ENCODE results near the gene ACTR3.
A peak's percentile ranks its signal among the peaks of the same experiment; 100 is the strongest.

Gene ACTR3

DNA sequence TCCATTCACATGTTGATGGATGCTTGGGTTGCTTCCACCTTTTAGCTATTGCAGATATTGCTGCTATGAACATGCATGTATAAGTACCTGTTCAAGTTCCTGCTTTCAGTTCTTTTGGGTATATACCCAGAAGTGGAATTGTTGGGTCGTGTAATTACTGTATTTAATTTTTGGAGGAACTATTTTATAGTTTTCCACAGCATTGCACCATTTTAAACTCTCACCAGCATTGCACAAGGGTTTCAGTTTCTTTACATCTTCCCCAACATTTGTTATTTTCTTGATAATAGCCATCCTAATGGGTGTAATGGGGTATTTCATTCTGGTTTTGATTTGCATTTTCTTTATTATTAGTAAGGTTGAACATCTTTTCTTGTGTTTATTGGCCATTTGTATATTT lies 16.0 kb downstream of the ACTR3 start:
- peak overlapping the region; percentile 15 for H3K27ac Mint-ChIP-seq

DNA sequence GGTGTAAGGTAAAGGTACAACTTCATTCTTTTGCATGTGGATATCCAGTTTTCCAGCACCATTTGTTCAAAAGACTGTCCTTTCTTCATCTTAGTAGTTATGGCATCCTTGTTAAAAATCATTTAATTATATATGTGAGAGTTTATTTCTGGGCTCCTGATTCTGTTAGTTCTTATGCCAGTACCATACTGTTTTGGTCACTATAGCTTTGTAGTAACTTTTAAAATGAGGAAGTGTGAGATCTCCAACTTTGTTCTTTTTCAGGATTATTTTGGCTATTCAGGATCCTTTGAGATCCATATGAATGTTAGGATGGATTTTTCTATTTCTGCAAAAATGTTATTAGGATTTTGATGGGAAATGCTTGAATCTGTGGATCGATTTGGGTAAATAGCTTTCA lies 16.8 kb downstream of the ACTR3 start:
- peak overlapping the region; percentile 15 for H3K4me3 Mint-ChIP-seq

More for the DNA sequence above, 16.0 kb downstream of the ACTR3 start:
- peaks cover 66% of the 10 kb centered on the region for H3K4me1 Mint-ChIP-seq
- peaks cover 3% of the 10 kb centered on the region for H3K9me3 Mint-ChIP-seq
- H3K4me3 Mint-ChIP-seq = no peak overlapping the region
- ATAC-seq (ENCODE audit: low read depth) (no peak), DNase-seq (ENCODE audit: low spot score in 2 of 2) (no peak)
- H3K27me3 Mint-ChIP-seq = no peaks in the 10 kb centered on the region
- H3K36me3 Mint-ChIP-seq = peaks cover 19% of the 10 kb centered on the region

DNA sequence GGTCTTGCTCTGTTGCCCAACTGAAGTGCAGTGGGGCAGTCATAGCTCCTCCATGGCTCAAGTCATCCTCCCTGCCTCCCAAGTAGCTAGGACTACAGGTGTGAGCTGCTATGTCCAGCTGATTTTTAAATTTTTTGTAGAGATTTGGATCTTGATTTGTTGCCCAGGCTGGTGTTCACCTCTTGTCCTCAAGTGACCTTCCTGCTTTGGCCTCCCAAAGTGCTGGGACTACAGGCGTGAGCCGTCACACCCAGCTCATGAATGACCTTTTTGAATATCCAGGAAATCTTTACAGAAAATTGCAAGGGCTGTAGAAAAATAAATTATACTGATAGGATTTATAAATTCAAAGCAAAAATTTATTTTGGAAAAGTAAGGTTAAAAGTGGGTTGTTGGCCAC lies 17.4 kb downstream of the ACTR3 start:
- Mint-ChIP-seq H3K4me1 (peaks cover 58% of the 10 kb centered on the region), H3K9me3 (peaks cover 3% of the 10 kb centered on the region), H3K27ac (peak overlapping the region; percentile 62), H3K27me3 (no peaks in the 10 kb centered on the region), H3K4me3 (peak overlapping the region; percentile 12), H3K36me3 (peaks cover 19% of the 10 kb centered on the region)
- DNase-seq (ENCODE audit: low spot score in 2 of 2) (no peak), ATAC-seq (ENCODE audit: low read depth) (no peak)

More for the DNA sequence above, 16.8 kb downstream of the ACTR3 start:
- DNase-seq (ENCODE audit: low spot score in 2 of 2) (no peak), ATAC-seq (ENCODE audit: low read depth) (no peak)
- H3K36me3 Mint-ChIP-seq = peaks cover 19% of the 10 kb centered on the region
- H3K27me3 Mint-ChIP-seq = no peaks in the 10 kb centered on the region
- H3K27ac Mint-ChIP-seq = peak overlapping the region; percentile 62
- peaks cover 3% of the 10 kb centered on the region for H3K9me3 Mint-ChIP-seq
- peaks cover 61% of the 10 kb centered on the region for H3K4me1 Mint-ChIP-seq

DNA sequence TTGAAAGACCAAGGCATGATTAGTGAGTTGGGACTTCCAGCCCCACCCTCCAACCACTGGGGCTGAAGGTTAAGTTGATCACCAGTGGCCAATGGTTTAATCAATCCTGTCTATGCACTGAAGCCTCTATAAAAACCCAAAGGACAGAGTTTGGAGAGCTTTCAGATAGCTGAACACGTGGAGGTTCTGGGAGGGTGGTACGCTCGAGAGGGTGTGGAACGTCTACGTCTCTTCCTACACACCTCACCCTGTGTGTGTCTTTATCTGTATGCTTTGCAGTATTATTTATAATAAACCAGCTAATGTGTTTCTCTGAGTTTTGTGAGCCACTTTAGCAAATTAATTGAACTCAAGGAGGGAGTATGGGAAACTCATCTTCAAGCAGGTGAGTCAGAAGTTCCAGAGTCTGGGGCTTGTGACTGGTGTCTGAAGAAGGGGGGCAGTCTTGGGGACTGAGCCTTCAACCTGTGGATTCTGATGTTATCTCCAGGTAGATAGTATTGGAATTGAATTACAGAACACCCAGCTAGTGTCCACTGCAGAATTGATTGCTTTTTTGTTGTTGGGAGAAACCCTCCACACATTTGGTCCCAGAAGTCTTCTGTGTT lies 20.3 kb downstream of the ACTR3 start:
- DNase-seq (ENCODE audit: low spot score in 2 of 2) (no peak), ATAC-seq (ENCODE audit: low read depth) (peak; percentile 49)
- Mint-ChIP-seq H3K27me3 (no peaks in the 10 kb centered on the region), H3K36me3 (peaks cover 16% of the 10 kb centered on the region), H3K4me1 (peaks cover 36% of the 10 kb centered on the region), H3K4me3 (peak overlapping the region; percentile 4), H3K27ac (peak overlapping the region; percentile 49), H3K9me3 (peaks cover 3% of the 10 kb centered on the region)

DNA sequence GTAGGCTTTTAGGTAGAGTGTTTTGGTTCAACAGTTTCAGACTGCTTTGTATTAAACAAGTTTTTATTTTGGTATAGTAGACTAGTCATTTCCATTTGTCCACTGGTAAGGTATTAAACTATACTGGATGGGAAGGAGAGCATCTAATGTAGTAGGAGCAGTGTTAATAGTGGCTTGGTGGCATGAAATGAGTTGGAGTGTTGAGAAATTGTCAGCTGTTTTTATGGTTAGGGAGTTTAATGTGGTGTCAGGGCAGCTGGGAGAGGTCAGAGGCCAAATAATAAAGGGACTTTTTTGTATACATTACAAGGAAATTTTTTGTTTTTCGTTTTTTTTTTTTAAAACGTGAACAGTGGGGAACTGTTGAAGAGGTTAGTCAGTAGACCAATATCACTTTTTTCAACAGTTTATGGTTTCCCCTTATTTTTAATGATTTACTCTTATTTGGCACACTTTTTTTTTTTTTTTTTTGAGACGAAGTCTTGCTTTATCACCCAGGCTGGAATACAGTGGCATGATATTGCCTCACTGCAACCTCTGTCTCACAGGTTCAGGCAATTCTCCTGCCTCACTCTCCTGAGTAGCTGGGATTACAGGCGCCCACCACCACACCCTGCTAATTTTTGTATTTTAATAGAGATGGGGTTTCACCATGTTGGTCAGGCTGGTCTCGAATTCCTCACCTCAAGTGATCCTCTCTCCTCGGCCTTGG lies 21.2 kb downstream of the ACTR3 start:
- no peak for DNase-seq (ENCODE audit: low spot score in 2 of 2)
- H3K9me3 Mint-ChIP-seq = no peaks in the 10 kb centered on the region
- H3K27ac Mint-ChIP-seq = peak overlapping the region; percentile 49
- no peak for ATAC-seq (ENCODE audit: low read depth)
- H3K4me1 Mint-ChIP-seq = peaks cover 32% of the 10 kb centered on the region
- no peaks in the 10 kb centered on the region for H3K27me3 Mint-ChIP-seq
- peak overlapping the region; percentile 4 for H3K4me3 Mint-ChIP-seq
- peaks cover 14% of the 10 kb centered on the region for H3K36me3 Mint-ChIP-seq

DNA sequence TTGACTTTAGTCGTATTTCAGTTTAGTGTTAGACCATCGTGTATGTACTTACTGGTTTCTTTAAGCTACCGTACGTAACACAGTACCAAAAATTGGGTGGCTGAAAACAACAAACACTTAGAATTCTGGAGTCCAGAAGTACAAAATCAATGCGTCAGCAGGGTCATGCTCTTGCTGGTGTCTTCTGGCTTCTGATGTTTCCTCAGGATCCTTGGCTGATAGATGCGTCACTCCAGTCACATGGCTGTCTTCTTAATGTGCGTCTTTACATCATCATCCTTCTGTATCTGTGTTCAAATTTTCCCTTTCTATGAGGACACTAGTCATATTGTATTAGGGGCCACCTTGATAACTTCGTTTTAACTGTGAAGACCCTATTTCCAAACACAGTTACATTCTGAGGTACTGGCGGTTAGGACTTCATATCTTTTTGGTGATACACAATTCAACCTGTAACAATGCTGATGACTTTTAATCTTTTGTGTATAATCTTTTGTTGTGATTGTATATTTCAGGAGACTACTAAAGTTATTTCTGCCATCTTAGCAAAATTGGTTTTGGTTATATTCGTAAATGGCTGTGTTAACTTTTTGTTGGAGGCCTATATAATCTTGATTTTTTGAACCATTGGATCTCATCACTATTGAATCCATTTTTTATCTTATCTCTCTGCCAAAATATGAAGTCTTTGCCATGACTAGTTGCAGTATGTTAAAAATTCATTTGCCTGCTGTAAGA lies 25.4 kb downstream of the ACTR3 start:
- Mint-ChIP-seq H3K4me1 (peaks cover 23% of the 10 kb centered on the region), H3K4me3 (no peak overlapping the region), H3K36me3 (peaks cover 26% of the 10 kb centered on the region), H3K27me3 (no peaks in the 10 kb centered on the region), H3K27ac (peak overlapping the region; percentile 31), H3K9me3 (no peaks in the 10 kb centered on the region)
- ATAC-seq (ENCODE audit: low read depth) (no peak), DNase-seq (ENCODE audit: low spot score in 2 of 2) (no peak)

DNA sequence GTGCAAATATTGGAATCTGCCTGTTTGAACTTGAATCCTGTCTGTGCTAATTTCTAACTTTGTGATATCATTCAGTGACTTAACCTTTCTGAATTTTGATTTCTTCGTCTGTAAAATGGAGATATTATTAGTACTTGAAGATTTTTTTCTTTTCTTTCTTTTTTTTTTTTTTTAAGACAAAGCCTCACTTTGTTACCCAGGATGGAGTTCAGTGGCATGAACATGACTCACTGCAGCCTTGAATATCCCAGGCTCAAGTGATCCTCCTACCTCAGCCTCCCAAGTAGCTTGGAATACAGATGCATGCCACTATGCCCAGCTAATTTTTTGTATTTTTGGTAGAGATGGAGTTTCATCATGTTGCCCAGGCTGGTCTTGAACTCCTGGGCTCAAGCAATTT lies 28.3 kb downstream of the ACTR3 start:
- ATAC-seq (ENCODE audit: low read depth) (no peak), DNase-seq (ENCODE audit: low spot score in 2 of 2) (no peak)
- Mint-ChIP-seq H3K4me3 (no peak overlapping the region), H3K36me3 (peaks cover 25% of the 10 kb centered on the region), H3K4me1 (peaks cover 22% of the 10 kb centered on the region), H3K9me3 (no peaks in the 10 kb centered on the region), H3K27ac (peak overlapping the region; percentile 38), H3K27me3 (no peaks in the 10 kb centered on the region)

DNA sequence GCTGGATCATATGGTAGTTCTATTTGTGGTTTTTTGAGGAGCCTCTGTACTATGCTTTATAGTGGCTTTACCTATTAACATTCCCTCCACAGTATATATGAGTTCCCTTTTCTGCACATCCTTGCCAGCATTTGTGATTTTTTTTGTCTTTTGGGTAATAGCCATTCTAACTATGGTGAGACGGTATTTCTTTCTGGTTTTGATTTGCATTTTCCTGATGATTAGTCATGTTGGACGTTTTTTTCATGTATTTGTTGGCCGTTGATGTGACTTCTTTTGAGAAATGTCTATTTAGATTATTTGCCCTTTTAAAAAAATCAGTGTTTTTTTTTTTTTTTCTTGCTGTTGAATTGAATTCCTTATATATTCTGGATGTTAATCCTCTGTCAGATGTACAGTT lies 31.1 kb downstream of the ACTR3 start:
- no peaks in the 10 kb centered on the region for H3K9me3 Mint-ChIP-seq
- H3K36me3 Mint-ChIP-seq = peaks cover 24% of the 10 kb centered on the region
- DNase-seq (ENCODE audit: low spot score in 2 of 2) (no peak), ATAC-seq (ENCODE audit: low read depth) (no peak)
- no peak overlapping the region for H3K27ac Mint-ChIP-seq
- H3K27me3 Mint-ChIP-seq = no peaks in the 10 kb centered on the region
- H3K4me3 Mint-ChIP-seq = no peak overlapping the region
- H3K4me1 Mint-ChIP-seq = peaks cover 28% of the 10 kb centered on the region

DNA sequence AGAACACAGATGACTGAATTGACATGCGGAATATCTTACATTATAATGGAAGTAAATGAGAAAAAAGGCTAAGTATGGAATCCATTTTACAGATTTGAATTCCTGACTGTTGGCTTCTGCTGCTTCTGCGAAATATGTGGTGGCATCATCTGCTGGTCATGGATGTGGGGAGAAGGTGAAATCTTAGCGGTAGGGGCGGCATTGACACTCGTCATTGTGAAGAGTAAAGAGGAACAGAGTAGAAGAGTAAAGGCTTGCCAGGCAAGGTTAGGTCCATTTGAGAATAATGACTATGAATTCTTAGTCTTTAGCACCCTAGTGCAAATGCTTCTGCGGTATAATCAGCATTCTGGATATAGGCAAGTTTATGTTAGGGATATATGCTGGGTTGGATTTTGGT lies 32.4 kb downstream of the ACTR3 start:
- peak; percentile 16 for ATAC-seq (ENCODE audit: low read depth)
- H3K36me3 Mint-ChIP-seq = peaks cover 22% of the 10 kb centered on the region
- no peak for DNase-seq (ENCODE audit: low spot score in 2 of 2)
- H3K4me1 Mint-ChIP-seq = peaks cover 25% of the 10 kb centered on the region
- no peaks in the 10 kb centered on the region for H3K9me3 Mint-ChIP-seq
- H3K27ac Mint-ChIP-seq = no peak overlapping the region
- H3K4me3 Mint-ChIP-seq = no peak overlapping the region
- no peaks in the 10 kb centered on the region for H3K27me3 Mint-ChIP-seq

DNA sequence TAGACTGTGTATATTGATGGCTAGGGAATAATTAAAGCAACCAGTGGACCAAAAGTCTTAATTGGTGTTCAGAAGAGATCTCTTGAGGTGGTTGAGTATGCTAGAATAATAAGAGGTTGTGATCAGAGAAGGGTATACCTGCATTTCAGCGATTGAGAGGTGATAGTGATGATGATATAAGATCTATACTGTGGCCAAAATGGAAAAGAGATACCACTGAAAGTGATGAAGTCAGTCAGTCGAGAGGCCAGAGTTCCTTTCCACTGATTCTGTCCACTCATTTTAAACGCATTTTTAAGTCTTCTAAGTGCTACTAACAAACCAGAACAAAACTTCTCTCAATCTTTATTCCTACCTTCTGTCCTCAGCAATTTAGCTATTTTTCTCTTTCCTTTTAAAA lies 32.9 kb downstream of the ACTR3 start:
- Mint-ChIP-seq H3K36me3 (peaks cover 18% of the 10 kb centered on the region), H3K4me1 (peaks cover 22% of the 10 kb centered on the region), H3K4me3 (no peak overlapping the region), H3K9me3 (no peaks in the 10 kb centered on the region), H3K27me3 (no peaks in the 10 kb centered on the region), H3K27ac (no peak overlapping the region)
- DNase-seq (ENCODE audit: low spot score in 2 of 2) = no peak
- no peak for ATAC-seq (ENCODE audit: low read depth)

DNA sequence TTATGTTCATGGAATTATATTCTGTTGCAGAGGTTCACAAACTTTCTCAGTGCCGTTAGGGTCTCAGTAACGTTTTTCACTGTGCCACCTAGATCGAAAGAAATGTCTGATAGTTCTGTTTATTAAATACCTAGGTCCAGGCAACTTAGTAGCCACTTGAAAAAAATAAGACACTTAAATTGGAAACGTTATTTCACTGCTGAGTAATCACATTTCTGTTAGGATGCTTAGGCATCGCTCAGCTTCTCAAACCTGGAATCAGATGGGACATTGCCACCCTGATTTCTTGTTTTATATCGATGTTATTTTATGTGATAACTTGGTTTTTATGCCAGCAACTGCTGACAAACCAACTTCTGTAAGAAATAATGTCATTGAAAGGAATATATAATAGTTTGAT lies 36.0 kb downstream of the ACTR3 start:
- no peak overlapping the region for H3K27ac Mint-ChIP-seq
- H3K9me3 Mint-ChIP-seq = no peaks in the 10 kb centered on the region
- peaks cover 19% of the 10 kb centered on the region for H3K4me1 Mint-ChIP-seq
- peaks cover 19% of the 10 kb centered on the region for H3K36me3 Mint-ChIP-seq
- no peak overlapping the region for H3K4me3 Mint-ChIP-seq
- DNase-seq (ENCODE audit: low spot score in 2 of 2) (no peak), ATAC-seq (ENCODE audit: low read depth) (no peak)
- H3K27me3 Mint-ChIP-seq = no peaks in the 10 kb centered on the region

DNA sequence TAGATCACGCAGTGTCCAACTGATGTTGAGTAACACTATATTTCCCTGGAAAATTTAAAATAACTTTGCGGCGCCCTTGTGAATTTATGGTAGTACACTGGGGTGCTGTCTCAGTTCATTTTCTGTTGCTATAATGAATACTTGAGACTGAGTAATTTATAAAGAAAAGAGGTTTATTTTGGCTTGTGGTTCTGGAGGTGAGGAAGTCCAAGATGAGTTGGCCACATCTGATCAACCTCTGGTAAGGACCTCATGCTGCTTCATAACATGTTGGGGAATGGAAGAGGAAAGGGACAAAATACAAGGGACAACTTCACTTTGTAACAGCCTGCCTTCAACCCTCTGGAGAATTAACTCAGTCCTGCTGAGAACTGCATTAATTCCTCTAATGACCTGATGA lies 36.4 kb downstream of the ACTR3 start:
- no peak for ATAC-seq (ENCODE audit: low read depth)
- H3K9me3 Mint-ChIP-seq = no peaks in the 10 kb centered on the region
- peaks cover 17% of the 10 kb centered on the region for H3K4me1 Mint-ChIP-seq
- H3K27me3 Mint-ChIP-seq = no peaks in the 10 kb centered on the region
- H3K36me3 Mint-ChIP-seq = peaks cover 18% of the 10 kb centered on the region
- no peak overlapping the region for H3K4me3 Mint-ChIP-seq
- H3K27ac Mint-ChIP-seq = peak overlapping the region; percentile 40
- no peak for DNase-seq (ENCODE audit: low spot score in 2 of 2)

DNA sequence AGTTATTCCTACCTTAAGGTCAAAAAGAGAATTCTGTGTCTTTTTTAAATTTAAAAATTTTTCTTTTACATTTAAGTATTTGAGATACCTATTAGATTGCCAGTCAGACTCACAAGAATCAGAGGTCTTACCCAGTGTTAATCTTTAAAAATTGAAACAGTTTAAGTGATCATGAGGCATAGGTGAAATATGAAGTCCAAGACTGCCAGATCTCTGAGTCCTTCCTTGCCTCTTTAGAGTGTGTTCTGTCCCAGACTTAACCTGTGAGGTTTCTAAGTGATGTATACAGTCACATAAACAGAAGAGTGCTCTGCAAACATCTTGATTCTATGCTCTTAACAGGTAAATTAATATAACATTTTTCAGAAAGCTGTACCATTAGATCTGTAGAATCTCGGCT lies 40.6 kb downstream of the ACTR3 start:
- H3K4me3 Mint-ChIP-seq = no peak overlapping the region
- no peak for ATAC-seq (ENCODE audit: low read depth)

DNA sequence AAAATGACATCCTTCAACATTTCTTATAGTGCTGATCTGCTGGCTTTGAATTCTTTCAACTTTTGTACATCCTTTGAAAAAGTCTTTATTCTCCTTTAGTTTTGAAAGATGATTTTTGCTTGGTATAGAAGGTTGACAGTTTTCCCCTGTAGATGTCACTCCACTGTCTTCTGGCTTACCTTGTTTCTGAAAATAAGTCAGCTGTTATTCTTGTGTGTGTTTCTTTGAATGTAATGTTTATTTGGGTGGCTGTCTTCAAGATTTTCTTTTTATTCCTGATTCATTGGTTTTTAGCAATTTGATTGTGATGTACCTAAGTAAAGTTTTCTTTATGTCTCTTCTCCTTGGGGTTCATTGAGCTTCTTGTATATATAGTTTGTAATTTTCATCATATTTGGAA lies 47.6 kb downstream of the ACTR3 start:
- no peaks in the 10 kb centered on the region for H3K27me3 Mint-ChIP-seq
- peaks cover 9% of the 10 kb centered on the region for H3K9me3 Mint-ChIP-seq
- peaks cover 37% of the 10 kb centered on the region for H3K36me3 Mint-ChIP-seq
- H3K4me1 Mint-ChIP-seq = peaks cover 5% of the 10 kb centered on the region
- ATAC-seq (ENCODE audit: low read depth) = no peak
- DNase-seq (ENCODE audit: low spot score in 2 of 2) = no peak
- H3K27ac Mint-ChIP-seq = peak overlapping the region; percentile 43
- H3K4me3 Mint-ChIP-seq = no peak overlapping the region

More for the DNA sequence above, 40.6 kb downstream of the ACTR3 start:
- Mint-ChIP-seq H3K27ac (no peak overlapping the region), H3K27me3 (no peaks in the 10 kb centered on the region), H3K4me1 (peaks cover 9% of the 10 kb centered on the region), H3K36me3 (peaks cover 26% of the 10 kb centered on the region), H3K9me3 (no peaks in the 10 kb centered on the region)
- no peak for DNase-seq (ENCODE audit: low spot score in 2 of 2)
